SW 1271 (cell line): Measurements from ENCODE around the gene OR8B8.
"Not testable (repeated sequence)": the region's sequence is repeated elsewhere in the genome, so short reads cannot be mapped to it uniquely, and the experiment has no call there.

Experiments used
- DNase-seq, 2 experiments: peaks; one replicate each; lab custom pipeline; 2025; lab: John Stamatoyannopoulos, UW

The OR8B8 gene

DNA sequence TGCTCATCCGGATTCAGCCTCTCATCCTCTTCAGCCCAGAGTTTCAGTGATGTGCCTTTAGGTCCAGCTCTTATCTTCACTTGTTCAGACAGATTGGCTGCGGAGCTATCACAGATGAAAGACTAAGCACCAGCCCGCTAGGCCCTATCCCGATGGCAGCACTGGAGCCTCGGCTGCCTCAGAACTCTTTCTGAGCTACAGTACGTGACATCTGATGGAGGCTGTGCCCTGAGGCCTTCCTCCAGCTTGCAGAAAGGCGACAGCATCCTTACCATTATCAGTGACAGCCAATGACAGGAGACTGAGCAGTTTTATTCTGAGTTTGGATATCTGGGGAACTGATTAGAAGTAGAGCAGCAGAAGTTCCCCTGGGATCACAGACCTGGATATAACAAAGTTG lies 4.0 kb downstream of the OR8B8 start:
- no peak for DNase-seq

DNA sequence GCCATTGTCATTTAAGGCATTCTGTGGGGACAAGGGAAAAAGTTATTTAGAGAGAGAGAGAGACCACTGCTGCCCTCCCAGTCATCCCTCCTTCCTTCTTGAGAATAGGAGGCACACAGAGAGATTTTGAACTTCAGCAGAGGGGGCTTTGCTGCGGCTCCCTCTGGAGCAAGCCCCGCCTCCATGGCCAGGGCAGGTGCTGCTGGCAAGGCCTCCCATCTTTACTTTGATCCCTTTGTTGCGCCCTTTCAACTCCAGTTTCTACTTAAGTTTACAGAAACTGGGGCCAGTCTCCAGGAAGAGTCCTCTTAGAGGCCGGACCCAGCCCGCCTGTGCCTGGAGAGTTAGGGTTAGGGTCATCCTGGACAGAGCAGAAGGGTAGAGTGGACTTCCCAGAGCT lies 4.4 kb downstream of the OR8B8 start:
- no peak for DNase-seq

DNA sequence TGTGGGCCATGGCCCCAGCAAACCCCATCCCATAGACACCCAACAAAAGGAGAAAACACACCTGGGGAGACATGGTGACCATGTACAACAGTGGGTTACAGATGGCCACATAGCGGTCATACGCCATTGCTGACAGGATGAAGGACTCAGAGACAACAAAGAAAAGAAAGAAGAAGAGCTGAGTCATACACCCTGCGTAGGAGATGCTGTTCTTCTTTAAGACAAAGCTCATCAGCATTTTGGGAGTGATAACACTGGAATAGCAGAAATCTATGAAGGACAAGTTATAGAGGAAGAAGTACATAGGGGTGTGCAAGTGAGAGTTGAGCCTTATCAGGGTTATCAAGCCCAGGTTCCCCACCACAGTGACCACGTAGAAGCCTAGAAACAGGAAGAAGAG lies 4.9 kb downstream of the OR8B8 start:
- DNase-seq = no peak

DNA sequence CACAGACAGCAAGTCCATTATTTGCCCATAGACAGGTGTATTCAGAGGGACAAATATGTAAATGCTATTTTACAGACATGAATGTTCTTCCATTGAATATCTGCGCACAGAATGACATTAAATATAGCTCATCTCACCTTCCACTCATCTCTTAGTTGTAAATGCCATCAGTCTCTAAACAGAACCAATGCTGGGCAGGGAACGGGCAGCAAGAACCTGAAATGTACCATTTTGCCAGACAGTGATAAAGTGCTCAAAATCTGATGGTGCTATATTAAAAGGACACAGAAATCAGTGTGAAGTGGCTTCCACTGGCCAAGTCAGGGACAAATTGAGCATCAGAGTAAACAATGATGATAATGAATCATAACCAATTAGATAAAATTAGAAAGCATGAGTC lies 10.8 kb downstream of the OR8B8 start:
- no peak for DNase-seq

DNA sequence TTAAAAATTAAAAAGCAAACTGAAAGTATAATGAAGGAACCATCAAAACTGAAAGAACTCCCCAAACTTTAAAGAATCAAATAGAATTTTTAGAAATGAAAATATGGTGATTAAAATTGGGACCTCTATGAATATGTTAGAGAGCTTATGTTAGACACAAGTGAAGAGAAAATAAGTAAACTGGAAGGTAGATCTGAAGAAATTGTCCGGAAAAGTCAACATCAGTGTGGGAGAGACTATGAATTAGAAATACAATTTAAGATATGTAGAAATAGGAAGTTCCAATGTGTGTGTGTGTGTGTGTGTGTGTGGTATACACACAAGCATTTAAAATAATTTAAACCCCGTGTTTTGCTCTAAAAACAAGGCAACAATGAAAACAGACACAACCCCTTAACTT lies 15.9 kb downstream of the OR8B8 start:
- no peak for DNase-seq

DNA sequence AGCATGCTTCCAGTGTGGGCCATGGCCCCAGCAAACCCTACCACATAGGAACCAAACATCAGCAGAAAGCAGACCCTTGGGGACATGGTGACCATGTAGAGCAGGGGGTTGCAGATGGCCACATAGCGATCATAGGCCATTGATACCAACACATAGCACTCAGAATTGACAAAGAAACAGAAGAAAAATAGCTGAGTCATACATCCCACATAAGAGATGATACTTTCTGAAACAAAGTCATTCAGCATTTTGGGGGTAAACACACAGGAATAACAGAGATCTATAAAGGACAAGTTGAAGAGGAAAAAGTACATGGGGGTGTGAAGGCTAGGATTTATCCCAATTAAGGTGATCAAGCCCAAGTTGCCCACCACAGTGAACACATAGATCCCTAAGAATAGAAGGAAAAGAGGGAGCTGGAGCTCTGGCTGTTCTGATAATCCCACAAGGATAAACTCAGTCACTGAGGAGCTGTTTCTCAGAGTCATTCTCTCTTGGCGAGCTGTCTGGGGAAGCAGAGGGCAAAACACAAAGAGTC lies 21.0 kb downstream of the OR8B8 start, which contains the start of gene OR8B4:
OR8B4 (minus strand) TSS at position 488 of the 538 bp plus-strand sequence; CDS start at position 488, 0 bp downstream.
- DNase-seq = no peak

DNA sequence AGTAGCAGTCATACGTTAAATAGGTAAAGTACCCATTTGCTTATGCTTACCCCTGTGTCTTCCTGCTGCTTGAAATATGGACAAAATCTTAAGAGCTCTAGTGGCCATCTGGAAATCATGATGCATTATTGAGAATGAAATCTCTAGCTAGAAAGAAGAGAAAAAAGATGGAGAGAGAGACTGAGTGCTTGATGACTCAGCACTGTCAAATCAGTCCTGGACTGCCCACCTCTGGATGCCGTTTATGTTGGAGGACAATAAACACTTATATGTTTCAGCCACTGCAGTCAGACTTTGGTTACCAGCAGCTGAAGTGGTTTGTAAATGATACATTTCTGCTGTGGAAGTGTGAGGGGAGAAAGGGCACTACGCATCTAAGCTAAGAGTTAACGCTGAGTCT lies 24.5 kb downstream of the OR8B8 start:
- DNase-seq = no peak

DNA sequence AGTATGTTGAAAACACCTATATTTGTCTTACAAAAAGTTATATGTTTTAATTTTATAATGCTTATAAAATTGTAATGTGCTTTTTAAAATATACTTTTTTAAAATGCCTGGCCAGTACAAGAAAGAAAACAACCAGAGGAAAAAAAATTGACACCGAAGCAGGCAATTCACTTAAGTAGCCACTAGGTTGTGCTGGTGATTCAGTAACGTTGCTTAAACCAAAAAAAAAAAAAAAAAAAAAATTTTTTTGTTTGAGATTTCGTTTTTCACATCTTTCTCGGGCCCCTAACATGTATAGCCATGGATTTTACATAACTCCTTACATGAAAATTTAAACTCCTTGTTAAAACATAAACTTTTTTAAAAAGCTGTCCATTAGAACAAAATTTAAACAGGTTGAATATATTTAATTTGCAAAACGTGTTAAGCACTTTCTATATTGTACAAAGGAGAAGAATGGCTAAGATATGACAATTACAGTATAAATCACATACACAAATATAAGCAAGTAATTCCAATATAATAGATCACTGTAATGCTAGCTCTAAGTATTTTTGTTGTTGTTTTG lies 30.1 kb downstream of the OR8B8 start:
- DNase-seq = peak in 1 of 2 experiments; percentile 53

DNA sequence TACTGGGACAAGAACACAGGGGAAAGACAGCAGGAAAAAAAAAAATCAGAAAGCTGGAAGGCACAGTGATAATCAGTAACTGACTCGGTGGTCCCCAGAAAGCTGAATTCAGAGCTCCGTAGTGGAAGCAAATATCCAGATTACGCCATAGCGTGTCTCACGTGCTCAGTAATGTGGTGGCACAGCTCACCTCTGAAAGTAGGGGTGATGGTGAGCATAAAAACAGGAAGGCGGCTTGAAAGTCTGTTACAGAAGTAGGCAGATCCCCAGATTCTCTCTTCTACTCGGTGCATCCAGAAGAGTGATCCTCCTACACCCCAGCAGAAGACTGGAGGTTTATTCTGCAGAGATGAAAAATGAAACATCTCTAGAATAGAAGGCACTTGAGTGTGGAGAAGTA lies 35.6 kb downstream of the OR8B8 start:
- DNase-seq = no peak

DNA sequence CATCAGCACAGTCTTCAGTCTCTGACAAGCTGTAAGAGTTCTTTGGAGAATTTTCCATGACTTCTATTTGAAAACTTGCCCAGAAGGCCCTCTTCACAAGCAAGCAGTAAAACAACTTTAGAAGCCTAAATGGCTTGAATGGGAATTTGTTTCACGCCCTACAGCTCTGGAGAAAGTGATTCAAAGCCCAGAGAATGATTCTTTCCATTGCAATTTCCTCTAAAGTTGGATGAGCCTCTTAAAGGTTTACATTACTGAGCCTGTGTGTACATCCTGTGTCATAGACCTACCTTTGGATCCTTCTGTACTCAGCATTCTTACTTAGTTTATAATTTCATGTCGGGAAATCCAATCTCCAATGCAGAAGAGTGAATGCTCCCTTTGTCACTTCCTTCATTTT lies 39.9 kb downstream of the OR8B8 start:
- DNase-seq = no peak

DNA sequence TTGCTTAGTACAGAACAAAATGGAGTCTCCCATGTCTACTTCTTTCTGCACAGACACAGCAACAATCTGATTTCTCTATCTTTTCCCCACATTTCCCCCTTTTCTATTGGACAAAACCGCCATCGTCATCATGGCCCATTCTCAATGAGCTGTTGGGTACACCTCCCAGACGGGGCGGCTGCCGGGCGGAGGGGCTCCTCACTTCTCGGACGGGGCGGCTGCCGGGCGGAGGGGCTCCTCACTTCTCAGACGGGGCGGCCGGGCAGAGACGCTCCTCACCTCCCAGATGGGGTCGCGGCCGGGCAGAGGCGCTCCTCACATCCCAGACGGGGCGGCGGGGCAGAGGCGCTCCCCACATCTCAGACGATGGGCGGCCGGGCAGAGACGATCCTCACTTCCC lies 42.3 kb downstream of the OR8B8 start:
- not testable (repeated sequence) for DNase-seq

DNA sequence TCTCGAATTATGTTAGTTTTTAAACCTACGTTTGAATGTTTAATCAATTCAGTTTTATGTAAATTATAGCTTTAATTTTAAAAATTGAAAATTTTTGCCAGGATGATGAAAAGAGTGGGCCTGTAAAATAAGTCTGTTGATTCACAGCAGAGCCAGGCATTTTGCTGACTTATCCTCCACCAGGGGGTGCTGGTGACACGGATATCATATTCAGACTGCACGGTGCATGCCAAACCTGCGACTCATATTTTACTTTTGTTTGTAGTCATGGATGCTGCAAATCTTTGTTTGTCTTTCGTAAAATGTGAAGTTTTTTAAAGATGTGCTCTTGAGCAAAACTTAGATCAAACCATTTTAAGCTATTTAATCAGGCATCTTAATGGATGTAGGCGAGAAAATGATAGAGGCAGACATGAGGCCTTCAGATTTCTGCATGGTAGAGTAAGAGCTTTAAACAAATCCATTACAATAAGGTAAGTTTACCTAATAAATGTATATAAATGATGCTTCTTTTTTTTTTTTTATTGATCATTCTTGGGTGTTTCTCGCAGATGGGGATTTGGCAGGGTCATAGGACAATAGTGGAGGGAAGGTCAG lies 43.1 kb downstream of the OR8B8 start:
- DNase-seq = peak; percentile 19 to 54

DNA sequence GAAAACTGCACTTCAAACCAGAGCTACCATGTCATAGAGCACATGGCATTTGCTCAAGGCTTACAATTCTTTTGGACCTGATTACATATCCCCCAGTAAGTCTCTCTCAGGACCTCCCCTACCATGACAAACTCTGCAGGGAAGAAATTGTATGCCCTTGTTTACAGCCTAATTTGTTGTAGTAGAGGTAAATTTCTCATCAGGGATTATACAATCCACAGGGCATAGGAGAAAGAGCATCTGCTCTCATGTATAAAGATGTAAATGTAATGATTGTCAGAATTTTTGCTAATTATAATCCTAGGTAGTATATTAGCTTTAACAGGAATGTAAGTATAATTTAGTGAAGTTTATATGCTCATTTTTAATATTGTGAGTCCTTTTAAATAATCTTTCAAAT lies 46.6 kb downstream of the OR8B8 start, which contains the start of gene OR8B3:
OR8B3 (minus strand) TSS at position 101 of the 400 bp plus-strand sequence. CDS start 1,673 bp downstream, outside the sequence.
- DNase-seq = no peak

DNA sequence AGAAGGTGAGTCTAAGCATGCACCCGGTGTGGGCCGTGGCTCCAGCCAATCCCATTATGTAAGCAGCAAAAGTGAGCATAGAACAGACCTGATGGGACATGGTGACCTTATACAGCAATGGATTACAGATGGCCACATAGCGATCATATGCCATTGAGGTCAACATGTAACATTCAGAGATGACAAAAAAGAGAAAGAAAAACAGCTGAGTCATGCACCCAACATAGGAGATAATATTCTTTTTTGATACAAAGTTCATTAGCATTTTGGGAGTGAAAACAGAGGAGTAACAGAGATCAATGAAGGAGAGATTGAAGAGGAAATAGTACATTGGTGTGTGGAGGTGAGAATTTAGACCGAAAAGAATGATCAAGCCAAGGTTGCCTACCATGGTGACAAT lies 48.6 kb downstream of the OR8B8 start:
- not testable (repeated sequence) for DNase-seq

DNA sequence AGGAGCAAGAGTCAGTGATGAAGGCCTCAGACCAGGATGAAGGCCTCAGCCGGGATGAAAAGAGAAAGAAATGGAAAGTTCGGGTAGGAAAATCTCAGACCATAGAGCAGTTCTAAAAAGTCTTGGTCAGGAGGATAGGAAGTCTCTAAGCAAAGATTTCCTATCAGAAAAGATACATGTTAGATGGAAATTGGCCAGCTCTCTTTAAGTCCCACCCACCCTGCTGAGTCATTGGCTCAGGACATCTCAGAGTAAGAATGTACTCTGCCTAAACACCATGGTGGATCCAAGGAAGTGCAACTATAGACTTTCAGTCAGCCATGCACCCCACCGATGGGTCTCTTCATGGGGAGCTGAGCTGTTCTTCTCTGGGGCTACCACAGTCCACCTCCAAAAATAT lies 51.1 kb downstream of the OR8B8 start:
- DNase-seq = no peak
